Caco-2 (cell line): Measurements from ENCODE around the gene NHP2. TPM values are rescaled to one million over a fixed set of nuclear protein-coding genes. Genes with fewer than 3 reads are reported as not detected.

Experiments
- BruUV-seq: library from RNA; stranded (reverse); fragments of 400-500 nt; replicated peaks from 2 replicates; lab custom pipeline; 2021; lab: Mats Ljungman, UMichigan
- CTCF ChIA-PET: fragments of 300-600 bp; sonication (Branson Sonifier 250); formaldehyde crosslinking; loops from one replicate; lab custom pipeline; 2022; ENCODE audit warnings: antibody characterized with exemption; lab: Charles Lee
- POLR2A ChIA-PET: fragments of 300-600 bp; sonication (Branson Sonifier 250); formaldehyde crosslinking; loops from one replicate; lab custom pipeline; 2022; ENCODE audit warnings: antibody characterized with exemption; lab: Charles Lee
- DNase-seq, 2 experiments: peaks; one replicate each; pipeline versions ENCODE4 v3.0.0 to v3.0.0-alpha.2; 2020 to 2022
- H3K27me3 ChIP-seq: replicated peaks from 2 replicates; pipeline ENCODE4 v1.6.0; 2011; ENCODE audit warnings: low read length; ENCODE audit not compliant: control insufficient read depth, insufficient read depth
- H3K36me3 ChIP-seq: 2 replicates; pipeline ENCODE4 v1.5.1; 2011; ENCODE audit warnings: low read length; ENCODE audit not compliant: control insufficient read depth, insufficient read depth
- H3K4me1 ChIP-seq: fragments of 250-450 bp; sonication (Bioruptor Pico); 2 replicates; pipeline ENCODE4 v1.5.1; 2020; ENCODE audit warnings: mild to moderate bottlenecking
- H3K4me3 ChIP-seq: 2 replicates; pipeline ENCODE4 v1.5.1; 2011; ENCODE audit warnings: low read depth, mild to moderate bottlenecking, control low read depth, low read length
- H3K9me3 ChIP-seq: fragments of 250-450 bp; sonication (Bioruptor Pico); 2 replicates; pipeline ENCODE4 v1.5.1; 2020; ENCODE audit warnings: mild to moderate bottlenecking, moderate library complexity
- H3K27ac Mint-ChIP-seq: one replicate; pipeline ENCODE4 v1.8.0; 2022; ENCODE audit warnings: mixed read lengths; ENCODE audit not compliant: unreplicated experiment
- H3K27me3 Mint-ChIP-seq: one replicate; pipeline ENCODE4 v1.8.0; 2022; ENCODE audit warnings: mixed read lengths; ENCODE audit not compliant: insufficient read depth, unreplicated experiment
- H3K36me3 Mint-ChIP-seq: one replicate; pipeline ENCODE4 v1.8.0; 2022; ENCODE audit warnings: mild to moderate bottlenecking, mixed read lengths; ENCODE audit not compliant: insufficient read depth, unreplicated experiment
- H3K4me1 Mint-ChIP-seq: one replicate; pipeline ENCODE4 v1.8.0; 2022; ENCODE audit warnings: low read depth, mixed read lengths; ENCODE audit not compliant: unreplicated experiment
- H3K4me3 Mint-ChIP-seq: one replicate; pipeline ENCODE4 v1.8.0; 2022; ENCODE audit warnings: mild to moderate bottlenecking, moderate library complexity, mixed read lengths; ENCODE audit not compliant: unreplicated experiment
- H3K9me3 Mint-ChIP-seq: one replicate; pipeline ENCODE4 v1.8.0; 2022; ENCODE audit warnings: mixed read lengths; ENCODE audit not compliant: unreplicated experiment
- CTCF ChIP-seq, 2 experiments: fragments of 200-600 bp in 1 of 2; IDR thresholded peaks; 1 replicate in 1 of 2; 2 replicates in 1 of 2; pipeline versions ENCODE4 v1.5.1 to v1.8.0; 2011 to 2022; ENCODE audit warnings: antibody characterized with exemption in 1 of 2, control low read depth in 1 of 2, inconsistent platforms in 1 of 2, low read depth in 1 of 2, low read length in 1 of 2, mild to moderate bottlenecking in 1 of 2, moderate library complexity in 1 of 2; ENCODE audit not compliant: insufficient read depth in 1 of 2, severe bottlenecking in 1 of 2, unreplicated experiment in 1 of 2
- intact Hi-C: fragments of 100-400 bp; cut with micrococcal nuclease; formaldehyde crosslinking; loops from one replicate; pipeline ENCODE4 v1.10.0; 2022; ENCODE audit not compliant: unreplicated experiment
- total RNA-seq: library from RNA; stranded (reverse); gene quantifications from 2 replicates; pipeline ENCODE4 v1.2.3, GENCODE V29; 2022

Gene NHP2
- total RNA-seq, 1 experiment from 2014 or later, result 127 TPM

GRCh38 chr5:178143901-178144300 lies 9.8 kb downstream of the NHP2 start:
- CTCF ChIA-PET, result interaction anchor here (1.6 to 2.1 kb wide), 2 partner anchors 10 to 68 kb away, joined by 5 to 15 read pairs; partner anchors contain the start of gene NHP2
- POLR2A ChIA-PET, result no interaction called here
- no peak for TF ChIP-seq CTCF (IDR thresholded peaks at IDR 0.05; ENCODE audit: insufficient read depth in 1 of 2, low read depth in 1 of 2, low read length in 1 of 2, severe bottlenecking in 1 of 2, unreplicated experiment in 1 of 2)
- no peak for DNase-seq
- intact Hi-C loops, result no loop called here
- no peaks in the 10 kb centered on the region for H3K9me3 ChIP-seq
- H3K4me3 ChIP-seq, result no peak overlapping the region
- H3K4me1 ChIP-seq, result peaks cover 3% of the 10 kb centered on the region; the same call in 1 of the 2 replicates
- Mint-ChIP-seq H3K36me3 (peaks cover 74% of the 10 kb centered on the region), H3K9me3 (no peaks in the 10 kb centered on the region), H3K27me3 (no peaks in the 10 kb centered on the region), H3K4me1 (no peaks in the 10 kb centered on the region), H3K27ac (no peak overlapping the region), H3K4me3 (no peak overlapping the region)
- no TSS peak for BruUV-seq
- no peaks in the 10 kb centered on the region for H3K27me3 ChIP-seq
- H3K36me3 ChIP-seq, result peaks cover 5% of the 10 kb centered on the region; the same call in 1 of the 2 replicates

- no peak for DNase-seq
- Mint-ChIP-seq H3K27ac (no peak overlapping the region), H3K9me3 (no peaks in the 10 kb centered on the region), H3K27me3 (no peaks in the 10 kb centered on the region), H3K4me3 (no peak overlapping the region), H3K4me1 (no peaks in the 10 kb centered on the region), H3K36me3 (peaks cover 75% of the 10 kb centered on the region)
- BruUV-seq, result no TSS peak
- intact Hi-C loops, result no loop called here
- H3K9me3 ChIP-seq, result no peaks in the 10 kb centered on the region
- TF ChIP-seq CTCF (IDR thresholded peaks at IDR 0.05; ENCODE audit: insufficient read depth in 1 of 2, low read depth in 1 of 2, low read length in 1 of 2, severe bottlenecking in 1 of 2, unreplicated experiment in 1 of 2), result no peak
- H3K4me3 ChIP-seq, result no peak overlapping the region
- H3K27me3 ChIP-seq, result no peaks in the 10 kb centered on the region
- 0 out of 2 replicates have a peak, but pooled peaks cover 5% of the 10 kb centered on the region for H3K36me3 ChIP-seq
- H3K4me1 ChIP-seq, result peaks cover 3% of the 10 kb centered on the region; the same call in 1 of the 2 replicates
- ChIA-PET POLR2A (no interaction called here), CTCF (interaction anchor here (1.6 to 2.1 kb wide), 2 partner anchors 10 to 68 kb away, joined by 5 to 15 read pairs; partner anchors contain the start of gene NHP2)
Measured at GRCh38 chr5:178143246-178143645, 10.4 kb downstream of the NHP2 start.

- Mint-ChIP-seq H3K9me3 (no peaks in the 10 kb centered on the region), H3K4me3 (no peak overlapping the region), H3K4me1 (no peaks in the 10 kb centered on the region), H3K27me3 (no peaks in the 10 kb centered on the region), H3K36me3 (peaks cover 74% of the 10 kb centered on the region), H3K27ac (no peak overlapping the region)
- Histone ChIP-seq H3K4me1 (peaks cover 3% of the 10 kb centered on the region; the same call in 1 of the 2 replicates), H3K9me3 (no peaks in the 10 kb centered on the region), H3K27me3 (no peaks in the 10 kb centered on the region), H3K4me3 (no peak overlapping the region), H3K36me3 (0 out of 2 replicates have a peak, but pooled peaks cover 5% of the 10 kb centered on the region)
- intact Hi-C loops, result no loop called here
- ChIA-PET POLR2A (no interaction called here), CTCF (interaction anchor here (2.1 kb wide), 1 partner anchor 67 kb away, joined by 15 read pairs; no protein-coding TSS in a partner anchor)
- DNase-seq, result no peak
- TF ChIP-seq CTCF (IDR thresholded peaks at IDR 0.05; ENCODE audit: insufficient read depth in 1 of 2, low read depth in 1 of 2, low read length in 1 of 2, severe bottlenecking in 1 of 2, unreplicated experiment in 1 of 2), result no peak
- no TSS peak for BruUV-seq
Measured at GRCh38 chr5:178142642-178143041, 11.0 kb downstream of the NHP2 start.
